Type B pancreatic cell (in vitro differentiated cells): Measurements from ENCODE around the gene OR10A5. TPM values are rescaled to one million over a fixed set of nuclear protein-coding genes. Genes with fewer than 3 reads are reported as not detected.
"Not testable (repeated sequence)": the region's sequence is repeated elsewhere in the genome, so short reads cannot be mapped to it uniquely, and the experiment has no call there.

Experiments used
- DNase-seq: peaks from one replicate; pipeline ENCODE4 v3.0.0; 2021; ENCODE audit warnings: mixed read lengths; ENCODE audit not compliant: unreplicated experiment; ENCODE audit errors: extremely low spot score
- H3K27ac Mint-ChIP-seq: 2 replicates; pipeline ENCODE4 v1.8.0; 2021; ENCODE audit warnings: mild to moderate bottlenecking, mixed read lengths
- H3K27me3 Mint-ChIP-seq: 2 replicates; pipeline ENCODE4 v1.8.0; 2021; ENCODE audit warnings: mixed read lengths
- H3K36me3 Mint-ChIP-seq: 2 replicates; pipeline ENCODE4 v1.8.0; 2021; ENCODE audit warnings: mixed read lengths
- H3K4me1 Mint-ChIP-seq: one replicate; pipeline ENCODE4 v1.8.0; 2021; ENCODE audit warnings: mixed read lengths; ENCODE audit not compliant: unreplicated experiment
- H3K4me3 Mint-ChIP-seq: 2 replicates; pipeline ENCODE4 v1.8.0; 2021; ENCODE audit warnings: mild to moderate bottlenecking, mixed read lengths
- H3K9me3 Mint-ChIP-seq: 2 replicates; pipeline ENCODE4 v1.8.0; 2021; ENCODE audit warnings: mixed read lengths
- CTCF ChIP-seq: fragments of 200-600 bp; sonication (generic); conservative IDR thresholded peaks from 2 replicates; pipeline ENCODE4 v1.5.0; 2021; ENCODE audit warnings: antibody characterized with exemption, mild to moderate bottlenecking
- long read RNA-seq: library from polyadenylated mRNA; unstranded; transcript quantifications from one replicate; pipeline ENCODE4 v2.0.0, GENCODE V29; 2020
- total RNA-seq: library from RNA; stranded (reverse); gene quantifications from 2 replicates; pipeline ENCODE4 v1.2.1, GENCODE V29; 2021; ENCODE audit warnings: low replicate concordance

Gene OR10A5
- total RNA-seq = not detected in 2 replicates
- long read RNA-seq = 0 reads

GRCh38 chr11:6845383-6845782, at the start of gene OR10A5:
OR10A5 (plus strand) TSS chr11:6845683; CDS start chr11:6845683, 0 bp downstream.
- peaks cover 5% of the 10 kb centered on the region for H3K4me1 Mint-ChIP-seq
- no peaks in the 10 kb centered on the region for H3K27me3 Mint-ChIP-seq
- H3K9me3 Mint-ChIP-seq = peaks cover 8% of the 10 kb centered on the region
- no peak within 1 kb of the TSS for H3K27ac Mint-ChIP-seq
- H3K4me3 Mint-ChIP-seq = no peak within 1 kb of the TSS
- TF ChIP-seq CTCF = no peak
- no peaks in the 10 kb centered on the region for H3K36me3 Mint-ChIP-seq
- no peak for DNase-seq

GRCh38 chr11:6799402-6799801, 46.1 kb upstream of the OR10A5 start, which contains the start of gene OR6A2:
OR6A2 (minus strand) TSS chr11:6799689; CDS start chr11:6795708, 3,981 bp downstream.
- DNase-seq = no peak
- TF ChIP-seq CTCF = no peak
- Mint-ChIP-seq H3K27me3 (no peaks in the 10 kb centered on the region), H3K36me3 (no peaks in the 10 kb centered on the region), H3K27ac (no peak within 1 kb of the TSS), H3K4me3 (no peak within 1 kb of the TSS), H3K9me3 (peaks cover 7% of the 10 kb centered on the region), H3K4me1 (no peaks in the 10 kb centered on the region)

- H3K36me3 Mint-ChIP-seq, H3K4me1 Mint-ChIP-seq, H3K4me3 Mint-ChIP-seq, DNase-seq, H3K27ac Mint-ChIP-seq, H3K27me3 Mint-ChIP-seq, H3K9me3 Mint-ChIP-seq: not testable (repeated sequence)
These were observed 44.4 kb upstream of the OR10A5 start for GRCh38 chr11:6801075-6801474.

- Mint-ChIP-seq H3K27ac (no peak overlapping the region), H3K36me3 (no peaks in the 10 kb centered on the region), H3K4me3 (no peak overlapping the region), H3K9me3 (no peaks in the 10 kb centered on the region), H3K4me1 (no peaks in the 10 kb centered on the region), H3K27me3 (peaks cover 7% of the 10 kb centered on the region)
- peak; percentile 89 for TF ChIP-seq CTCF
- no peak for DNase-seq
These were observed 33.0 kb upstream of the OR10A5 start for GRCh38 chr11:6812390-6813005.

- Mint-ChIP-seq H3K4me3 (no peak overlapping the region), H3K36me3 (no peaks in the 10 kb centered on the region), H3K27ac (no peak overlapping the region), H3K4me1 (no peaks in the 10 kb centered on the region), H3K27me3 (peaks cover 7% of the 10 kb centered on the region), H3K9me3 (no peaks in the 10 kb centered on the region)
- no peak for TF ChIP-seq CTCF
- no peak for DNase-seq
These were observed 31.8 kb upstream of the OR10A5 start for GRCh38 chr11:6813656-6814055.

GRCh38 chr11:6817694-6818093, 27.8 kb upstream of the OR10A5 start:
- Mint-ChIP-seq H3K27me3 (peaks cover 3% of the 10 kb centered on the region), H3K9me3 (no peaks in the 10 kb centered on the region), H3K4me1 (no peaks in the 10 kb centered on the region), H3K4me3 (no peak overlapping the region), H3K27ac (no peak overlapping the region), H3K36me3 (no peaks in the 10 kb centered on the region)
- DNase-seq = no peak
- TF ChIP-seq CTCF = no peak
